Measurements from ENCODE around the gene CDH23. TPM values are rescaled to one million over a fixed set of nuclear protein-coding genes. Genes with fewer than 3 reads are reported as not detected.

Gene CDH23
- total and polyA plus RNA-seq, 2 donors (not counting 1 experiment from before 2014, with no cell fraction given) = 0.37 to 0.89 TPM

DNA sequence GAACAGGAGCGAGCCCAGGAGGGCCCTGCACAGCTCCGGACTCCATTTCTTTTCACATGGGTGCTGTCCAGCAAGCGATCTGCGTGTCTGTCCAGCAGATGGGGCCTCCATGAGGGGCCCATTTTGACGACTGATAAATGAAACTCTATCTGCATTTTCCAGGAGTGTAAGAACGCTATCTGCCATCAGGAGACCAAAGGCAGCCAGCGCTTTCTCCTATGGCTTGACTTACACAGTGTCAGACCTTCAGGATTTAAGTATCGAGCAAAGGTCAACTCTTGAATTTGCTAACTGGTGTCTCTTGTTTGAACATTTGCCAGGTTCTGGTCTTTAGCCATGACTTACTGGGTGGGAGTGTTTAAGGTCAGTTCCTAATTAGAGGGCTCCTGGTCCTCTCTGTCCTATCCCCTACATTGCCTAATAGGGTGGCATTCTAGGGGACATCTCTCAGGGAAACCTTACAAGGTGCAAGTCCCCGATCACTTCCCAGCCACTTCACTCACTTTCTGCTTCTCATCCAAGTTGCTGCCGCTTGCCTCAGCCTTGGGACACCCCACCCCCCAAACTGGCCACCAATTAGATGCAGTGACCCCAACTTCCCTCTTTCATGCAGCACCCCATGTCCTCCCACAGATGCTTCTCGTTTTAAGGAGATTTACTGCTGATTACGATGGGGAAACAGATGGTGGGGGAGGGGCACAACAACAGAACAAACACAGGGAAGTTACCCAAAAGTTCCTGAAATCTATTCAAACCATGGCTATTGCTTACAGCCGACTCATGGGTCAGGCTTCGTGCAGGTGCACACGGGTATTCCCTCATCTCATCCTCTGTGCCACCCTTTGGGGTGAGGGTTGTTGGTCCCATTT, 356.6 kb downstream of the CDH23 start:
- Histone ChIP-seq H3K27me3 (replicated peaks in 1 of 4; ENCODE audit: control extremely low read depth in 1 of 4, control insufficient read depth in 3 of 4, insufficient read depth in 4 of 4, low read length in 3 of 4) (no peaks in the 10 kb centered on the region), H3K79me2 (ENCODE audit: control insufficient read depth, insufficient read depth, low read length) (no peaks in the 10 kb centered on the region), H3K4me1 (ENCODE audit: control insufficient read depth in 2 of 2, insufficient read depth in 2 of 2, low read length in 2 of 2) (peaks cover 93 to 94% of the 10 kb centered on the region in 2 donors), H3K9ac (ENCODE audit: low read length) (peak overlapping the region; percentile 8), H3K4me2 (replicated peaks; ENCODE audit: low read depth, low read length, poor library complexity, severe bottlenecking) (peak overlapping the region; percentile 56), H2AFZ (ENCODE audit: insufficient read depth, low read depth, low read length, poor library complexity, severe bottlenecking) (no peak overlapping the region), H3K27ac (ENCODE audit: low read length in 2 of 2) (peak overlapping the region; percentile 35 to 84), H3K4me3 (ENCODE audit: control extremely low read depth in 1 of 5, extremely low read depth in 1 of 5, insufficient read depth in 1 of 5, low read depth in 2 of 5, low read length in 4 of 5) (no peak overlapping the region), H3K36me3 (replicated peaks in 1 of 2; ENCODE audit: control extremely low read depth in 1 of 2, control insufficient read depth in 1 of 2, extremely low read depth in 1 of 2, insufficient read depth in 2 of 2, low read length in 1 of 2) (peaks cover 0 to 19% of the 10 kb centered on the region in 2 experiments), H3K9me3 (ENCODE audit: control extremely low read depth in 1 of 3, control insufficient read depth in 2 of 3, insufficient read depth in 1 of 3, low read length in 2 of 3) (no peaks in the 10 kb centered on the region), H4K20me1 (ENCODE audit: control insufficient read depth, insufficient read depth, low read length, poor library complexity, severe bottlenecking) (no peaks in the 10 kb centered on the region)
- intact Hi-C loops (cut with micrococcal nuclease) = no loop called here
- peak overlapping the region; percentile 77 for H3K4me3 Mint-ChIP-seq
- H3K4me1 Mint-ChIP-seq = peaks cover 83% of the 10 kb centered on the region
- no peak for ATAC-seq (ENCODE audit: low read depth)
- ChIA-PET CTCF (interaction anchor here (1.2 to 1.4 kb wide), 5 partner anchors 14 to 143 kb away, joined by 3 to 11 read pairs (median 6); no protein-coding TSS in a partner anchor), POLR2A (interaction anchor here (1.3 to 1.8 kb wide), 3 partner anchors 14 to 21 kb away, joined by 4 to 7 read pairs (median 6); partner anchors contain the start of gene VSIR)
- no peaks in the 10 kb centered on the region for H3K9me3 Mint-ChIP-seq (ENCODE audit: insufficient read depth)
- peak overlapping the region; percentile 96 for H3K27ac Mint-ChIP-seq
- WGBS (ENCODE audit: insufficient coverage) = 82% methylated on average over 9 of the region's 15 CpGs
- peak; percentile 71 for DNase-seq
- no peak for TF ChIP-seq EZH2 (IDR thresholded peaks at IDR 0.05; ENCODE audit: borderline replicate concordance, insufficient read depth, low read depth, low read length, poor library complexity, severe bottlenecking)
- TF ChIP-seq CTCF (IDR thresholded peaks at IDR 0.05) = no peak
- no peaks in the 10 kb centered on the region for H3K27me3 Mint-ChIP-seq
